ENCODE measurements around the gene AP3S2. TPM values are rescaled to one million over a fixed set of nuclear protein-coding genes. Genes with fewer than 3 reads are reported as not detected.

Gene AP3S2
- polyA plus RNA-seq, 1 donor (not counting 4 experiments of a cell fraction or from before 2014, with no cell fraction given): 34.6 TPM

DNA sequence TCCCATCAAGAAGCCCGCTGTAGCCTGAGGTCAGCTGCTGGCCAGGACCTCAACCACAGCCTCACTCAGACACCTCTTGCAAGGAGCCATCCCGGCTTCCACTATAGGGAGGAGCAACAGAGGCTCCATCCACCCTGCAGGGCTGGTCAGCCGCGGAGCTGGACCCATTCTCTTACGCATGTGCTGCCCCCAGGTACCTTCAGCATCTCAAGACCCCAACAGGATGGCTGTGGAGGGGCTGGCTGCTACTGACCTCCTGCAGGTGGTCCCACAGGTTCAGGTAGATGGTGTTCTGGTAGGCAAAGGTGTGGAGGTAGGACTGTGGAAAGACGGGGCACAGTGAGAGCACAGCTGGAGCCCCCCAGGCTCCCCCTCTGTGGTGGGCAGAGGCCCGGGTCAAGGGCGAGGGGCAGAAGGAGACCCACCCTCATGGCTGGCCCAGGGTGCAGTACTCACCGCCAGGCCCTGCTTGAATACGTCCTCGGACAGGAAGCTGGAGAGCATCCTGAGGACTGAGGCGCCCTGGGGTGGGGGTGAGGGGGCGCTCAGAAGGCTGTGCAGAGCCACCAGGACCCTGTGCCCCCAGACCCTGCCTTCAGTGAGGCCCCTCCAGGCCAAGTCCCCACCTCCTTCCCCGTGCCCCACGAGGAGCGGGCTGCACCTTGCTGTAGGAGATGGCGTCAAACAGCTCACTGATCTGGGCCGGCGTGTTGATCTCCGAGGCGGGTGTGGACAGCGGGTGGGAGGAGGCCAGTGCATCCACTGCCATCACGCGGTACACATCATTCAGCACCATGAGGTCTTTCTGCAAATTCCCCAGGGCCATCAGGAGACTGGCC, 90.6 kb downstream of the AP3S2 start:
- TF ChIP-seq CTCF (optimal IDR thresholded peaks at IDR 0.05 in 1 of 3, IDR thresholded peaks at IDR 0.05 in 1 of 3, conservative IDR thresholded peaks at IDR 0.05 in 1 of 3; ENCODE audit: extremely low read depth in 1 of 3, insufficient read depth in 2 of 3, low read length in 3 of 3) (no peak), EZH2 (IDR thresholded peaks at IDR 0.05; ENCODE audit: low read length) (no peak)
- DNase-seq (ENCODE audit: low read depth, low spot score) (no peak), FAIRE-seq (no peak)
- no peak overlapping the region for H3K4me3 ChIP-seq (ENCODE audit: control insufficient read depth in 2 of 3, extremely low read depth in 1 of 3, insufficient read depth in 2 of 3, low read depth in 1 of 3, low read length in 3 of 3)
- no peaks in the 10 kb centered on the region for H3K79me2 ChIP-seq (ENCODE audit: control insufficient read depth, insufficient read depth, low read length)
- no peak overlapping the region for H2AFZ ChIP-seq (ENCODE audit: control insufficient read depth, low read length)
- no peaks in the 10 kb centered on the region for H4K20me1 ChIP-seq (ENCODE audit: control insufficient read depth, extremely low read depth, insufficient read depth, low read length)
- H3K4me2 ChIP-seq (ENCODE audit: control insufficient read depth, extremely low read depth, insufficient read depth, low read depth, low read length): no peak overlapping the region
- dilution Hi-C loops (cut with MboI; ENCODE audit: extremely low pct_ligation_motif_present, low sequenced_read_pairs): no loop called here
- H3K36me3 ChIP-seq (ENCODE audit: control insufficient read depth in 2 of 2, extremely low read depth in 1 of 2, insufficient read depth in 2 of 2, low read length in 2 of 2): no peaks in the 10 kb centered on the region
- no peaks in the 10 kb centered on the region for H3K9me3 ChIP-seq (ENCODE audit: control insufficient read depth, low read depth, low read length)
- no peaks in the 10 kb centered on the region for H3K4me1 ChIP-seq (ENCODE audit: control insufficient read depth, extremely low read depth, insufficient read depth, low read length)
- H3K9ac ChIP-seq (ENCODE audit: control insufficient read depth, extremely low read depth, insufficient read depth, low read length): no peak overlapping the region
- no peaks in the 10 kb centered on the region for H3K27me3 ChIP-seq (ENCODE audit: control insufficient read depth, extremely low read depth, insufficient read depth, low read length)
- H3K9me1 ChIP-seq (ENCODE audit: control insufficient read depth, extremely low read depth, insufficient read depth, low read length): no peaks in the 10 kb centered on the region
- no peak overlapping the region for H3K27ac ChIP-seq (ENCODE audit: control insufficient read depth, insufficient read depth, low read length)

GRCh38 chr15:89802231-89802928, 91.4 kb downstream of the AP3S2 start:
- no peak overlapping the region for H3K27ac ChIP-seq (ENCODE audit: control insufficient read depth, insufficient read depth, low read length)
- H3K9me3 ChIP-seq (ENCODE audit: control insufficient read depth, low read depth, low read length): no peaks in the 10 kb centered on the region
- H4K20me1 ChIP-seq (ENCODE audit: control insufficient read depth, extremely low read depth, insufficient read depth, low read length): no peaks in the 10 kb centered on the region
- H3K4me3 ChIP-seq (ENCODE audit: control insufficient read depth in 2 of 3, extremely low read depth in 1 of 3, insufficient read depth in 2 of 3, low read depth in 1 of 3, low read length in 3 of 3): no peak overlapping the region
- no peaks in the 10 kb centered on the region for H3K36me3 ChIP-seq (ENCODE audit: control insufficient read depth in 2 of 2, extremely low read depth in 1 of 2, insufficient read depth in 2 of 2, low read length in 2 of 2)
- no peak overlapping the region for H3K4me2 ChIP-seq (ENCODE audit: control insufficient read depth, extremely low read depth, insufficient read depth, low read depth, low read length)
- no peaks in the 10 kb centered on the region for H3K9me1 ChIP-seq (ENCODE audit: control insufficient read depth, extremely low read depth, insufficient read depth, low read length)
- no peaks in the 10 kb centered on the region for H3K4me1 ChIP-seq (ENCODE audit: control insufficient read depth, extremely low read depth, insufficient read depth, low read length)
- no peaks in the 10 kb centered on the region for H3K79me2 ChIP-seq (ENCODE audit: control insufficient read depth, insufficient read depth, low read length)
- dilution Hi-C loops (cut with MboI; ENCODE audit: extremely low pct_ligation_motif_present, low sequenced_read_pairs): no loop called here
- H3K27me3 ChIP-seq (ENCODE audit: control insufficient read depth, extremely low read depth, insufficient read depth, low read length): no peaks in the 10 kb centered on the region
- H3K9ac ChIP-seq (ENCODE audit: control insufficient read depth, extremely low read depth, insufficient read depth, low read length): no peak overlapping the region
- DNase-seq (ENCODE audit: low read depth, low spot score): no peak
- TF ChIP-seq CTCF (optimal IDR thresholded peaks at IDR 0.05 in 1 of 3, IDR thresholded peaks at IDR 0.05 in 1 of 3, conservative IDR thresholded peaks at IDR 0.05 in 1 of 3; ENCODE audit: extremely low read depth in 1 of 3, insufficient read depth in 2 of 3, low read length in 3 of 3) (no peak), EZH2 (IDR thresholded peaks at IDR 0.05; ENCODE audit: low read length) (no peak)
- H2AFZ ChIP-seq (ENCODE audit: control insufficient read depth, low read length): no peak overlapping the region
- no peak for FAIRE-seq
